Stimulated activated CD4-positive, alpha-beta T cell treated with anti-CD3 and anti-CD28 coated beads, Interleukin-2, amount 100 ng/mL, for 48 hours (primary cell): ENCODE results near the gene PLSCR2.
"Not testable (repeated sequence)": the region's sequence is repeated elsewhere in the genome, so short reads cannot be mapped to it uniquely, and the experiment has no call there.

ENCODE experiments used
- DNase-seq, 2 donors: peaks; one replicate each; pipeline ENCODE4 v3.0.0-alpha.2; 2020

The PLSCR2 gene

GRCh38 chr3:146476094-146476740, 6.9 kb upstream of the PLSCR2 start:
- no peak for DNase-seq

GRCh38 chr3:146474976-146475375, 5.6 kb upstream of the PLSCR2 start:
- not testable (repeated sequence) for DNase-seq

GRCh38 chr3:146473726-146474125, 4.4 kb upstream of the PLSCR2 start:
- no peak for DNase-seq

GRCh38 chr3:146472611-146473010, 3.2 kb upstream of the PLSCR2 start:
- no peak for DNase-seq

- no peak for DNase-seq
Observed at GRCh38 chr3:146471012-146471411, 1.7 kb upstream of the PLSCR2 start.

- DNase-seq: no peak
Observed at GRCh38 chr3:146470425-146470990, 1.1 kb upstream of the PLSCR2 start.

GRCh38 chr3:146468671-146469149, 651 bp downstream of the PLSCR2 start:
- DNase-seq: no peak

- DNase-seq: no peak
Observed at GRCh38 chr3:146468234-146468633, 1.1 kb downstream of the PLSCR2 start.

- no peak for DNase-seq
Observed at GRCh38 chr3:146466604-146467003, 2.8 kb downstream of the PLSCR2 start.

GRCh38 chr3:146465693-146466465, 3.5 kb downstream of the PLSCR2 start:
- DNase-seq: no peak

- DNase-seq: no peak
Observed at GRCh38 chr3:146464783-146465182, 4.6 kb downstream of the PLSCR2 start.

- DNase-seq: no peak
Observed at GRCh38 chr3:146464005-146464595, 5.3 kb downstream of the PLSCR2 start.

- no peak for DNase-seq
Observed at GRCh38 chr3:146454796-146455195, 14.6 kb downstream of the PLSCR2 start.

- no peak for DNase-seq
Observed at GRCh38 chr3:146449613-146450012, 19.7 kb downstream of the PLSCR2 start.

- no peak for DNase-seq
Observed at GRCh38 chr3:146449076-146449475, 20.3 kb downstream of the PLSCR2 start.

- no peak for DNase-seq
Observed at GRCh38 chr3:146446026-146446425, 23.3 kb downstream of the PLSCR2 start.

GRCh38 chr3:146440310-146440709, 29.1 kb downstream of the PLSCR2 start:
- not testable (repeated sequence) for DNase-seq

GRCh38 chr3:146432066-146432465, 37.3 kb downstream of the PLSCR2 start:
- no peak for DNase-seq

GRCh38 chr3:146431240-146431639, 38.1 kb downstream of the PLSCR2 start:
- DNase-seq: no peak

- DNase-seq: no peak
Observed at GRCh38 chr3:146425341-146425740, 44.0 kb downstream of the PLSCR2 start.

GRCh38 chr3:146421819-146422759, 47.3 kb downstream of the PLSCR2 start:
- DNase-seq: no peak

GRCh38 chr3:146416366-146416765, 53.0 kb downstream of the PLSCR2 start:
- no peak for DNase-seq
